Endothelial cell of umbilical vein (primary cell): Measurements from ENCODE around the gene PIM3.

Experiments
- CTCF ChIP-seq, 2 donors: IDR thresholded peaks; 1 replicate in 1 of 2; 2 replicates in 1 of 2; pipeline ENCODE4 v1.5.1; 2011; ENCODE audit warnings: low read length in 2 of 2, mild to moderate bottlenecking in 2 of 2, moderate library complexity in 2 of 2, control low read depth in 1 of 2, inconsistent platforms in 1 of 2, low read depth in 1 of 2; ENCODE audit not compliant: insufficient read depth in 1 of 2; ENCODE audit errors: extremely low read depth in 1 of 2
- EZH2 ChIP-seq: IDR thresholded peaks from 2 replicates; pipeline ENCODE4 v1.6.1; 2012; ENCODE audit warnings: borderline replicate concordance, low read depth, mild to moderate bottlenecking, moderate library complexity, low read length, inconsistent platforms; ENCODE audit not compliant: severe bottlenecking
- MAX ChIP-seq: IDR thresholded peaks from 2 replicates; pipeline ENCODE4 v1.6.1; 2011; ENCODE audit not compliant: insufficient read depth, insufficient read length

- TF ChIP-seq MAX, result no peak
- TF ChIP-seq CTCF (IDR thresholded peaks at IDR 0.05; ENCODE audit: extremely low read depth in 1 of 2, insufficient read depth in 1 of 2, low read depth in 1 of 2, low read length in 2 of 2), result no peak
- TF ChIP-seq EZH2, result no peak
Observed at GRCh38 chr22:49949914-49950292, 10.7 kb upstream of the PIM3 start.
